Osteoblast (primary cell): ENCODE measurements around the gene HORMAD2. TPM values are rescaled to one million over a fixed set of nuclear protein-coding genes. Genes with fewer than 3 reads are reported as not detected.

Experiments used
- DNase-seq: peaks from one replicate; pipeline ENCODE4 v3.0.0; 2011; ENCODE audit warnings: low spot score, mixed read lengths; ENCODE audit not compliant: insufficient read length; ENCODE audit errors: missing footprints
- H2AFZ ChIP-seq: 2 replicates; pipeline ENCODE4 v1.6.0; 2011; ENCODE audit warnings: mild to moderate bottlenecking, low read length
- H3K27ac ChIP-seq: 2 replicates; pipeline ENCODE4 v1.5.1; 2011; ENCODE audit warnings: mild to moderate bottlenecking, low read depth, low read length, moderate library complexity
- H3K27me3 ChIP-seq: 2 replicates; pipeline ENCODE4 v1.6.0; 2012; ENCODE audit warnings: mild to moderate bottlenecking, control low read depth, inconsistent platforms, low read length, moderate library complexity; ENCODE audit not compliant: insufficient read depth
- H3K36me3 ChIP-seq: 2 replicates; pipeline ENCODE4 v1.5.1; 2011; ENCODE audit warnings: mild to moderate bottlenecking, low read length, control low read depth, moderate library complexity; ENCODE audit not compliant: insufficient read depth
- H3K4me1 ChIP-seq: 2 replicates; pipeline ENCODE4 v1.5.1; 2011; ENCODE audit warnings: mild to moderate bottlenecking, low read length, control low read depth, moderate library complexity; ENCODE audit not compliant: insufficient read depth
- H3K4me2 ChIP-seq: 2 replicates; pipeline ENCODE4 v1.6.0; 2011; ENCODE audit warnings: mild to moderate bottlenecking, low read length; ENCODE audit not compliant: insufficient read depth
- H3K4me3 ChIP-seq: fragments of 200-600 bp; sonication (generic); 3 replicates; pipeline ENCODE4 v1.5.1; 2012; ENCODE audit warnings: mild to moderate bottlenecking, low read length, inconsistent platforms; ENCODE audit not compliant: insufficient read depth
- H3K79me2 ChIP-seq: 2 replicates; pipeline ENCODE4 v1.6.0; 2012; ENCODE audit warnings: mild to moderate bottlenecking, low read length, control low read depth, inconsistent platforms; ENCODE audit not compliant: insufficient read depth
- H3K9me3 ChIP-seq: 2 replicates; pipeline ENCODE4 v1.5.1; 2011; ENCODE audit warnings: low read depth, low read length, control low read depth
- H4K20me1 ChIP-seq: 2 replicates; pipeline ENCODE4 v1.6.0; 2012; ENCODE audit warnings: mild to moderate bottlenecking, low read length, control low read depth; ENCODE audit not compliant: insufficient read depth
- total RNA-seq: library from RNA; depleted of rRNA; stranded (reverse); fragments of >200 nt; gene quantifications from 2 replicates; pipeline ENCODE4 v1.2.3, GENCODE V29; 2012
- TF ChIP-seq, protein P1 (sequence below): IDR thresholded peaks from 2 replicates; pipeline ENCODE4 v1.5.1; 2011; ENCODE audit warnings: mild to moderate bottlenecking, low read depth, low read length, moderate library complexity; ENCODE audit errors: extremely low read depth

HORMAD2 gene
- total RNA-seq, 1 donor = under 0.01 TPM

DNA sequence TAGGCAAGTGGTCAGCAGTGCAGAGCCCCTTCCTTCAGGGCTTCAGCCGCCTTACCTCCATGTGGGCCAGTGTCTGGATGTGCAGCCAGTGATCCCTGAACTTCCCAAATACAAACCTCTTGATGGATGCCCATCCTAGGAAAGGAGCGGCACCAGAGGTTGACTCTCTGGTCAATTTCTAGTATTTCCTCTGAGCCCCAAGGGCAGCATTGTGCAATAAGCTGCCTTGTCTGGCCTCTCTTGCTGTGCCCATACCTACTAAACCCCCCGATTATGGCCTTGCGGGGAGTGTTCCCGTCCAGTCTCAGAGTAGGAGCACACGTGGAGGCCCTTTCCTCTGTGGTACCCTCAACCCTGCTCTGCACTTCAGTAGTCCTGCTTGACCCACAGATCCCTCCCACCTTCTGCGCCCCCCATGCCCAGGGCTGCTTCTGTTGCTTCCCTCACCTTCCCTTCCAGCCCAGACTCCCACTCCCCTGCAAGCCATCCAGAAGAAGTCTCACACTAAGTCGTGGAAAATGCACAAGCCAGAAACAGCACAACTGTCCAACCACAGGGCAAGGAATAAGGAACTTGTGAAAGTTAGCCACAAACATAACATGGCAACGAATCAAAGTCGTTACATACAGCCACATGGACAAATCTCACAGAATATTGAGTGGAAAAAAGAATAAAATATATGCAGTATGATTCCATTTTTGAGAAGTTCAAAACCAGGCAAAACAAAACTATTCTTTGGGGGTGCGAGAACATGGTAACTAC, 39.6 kb upstream of the HORMAD2 start:
- TF ChIP-seq, protein P1, sequence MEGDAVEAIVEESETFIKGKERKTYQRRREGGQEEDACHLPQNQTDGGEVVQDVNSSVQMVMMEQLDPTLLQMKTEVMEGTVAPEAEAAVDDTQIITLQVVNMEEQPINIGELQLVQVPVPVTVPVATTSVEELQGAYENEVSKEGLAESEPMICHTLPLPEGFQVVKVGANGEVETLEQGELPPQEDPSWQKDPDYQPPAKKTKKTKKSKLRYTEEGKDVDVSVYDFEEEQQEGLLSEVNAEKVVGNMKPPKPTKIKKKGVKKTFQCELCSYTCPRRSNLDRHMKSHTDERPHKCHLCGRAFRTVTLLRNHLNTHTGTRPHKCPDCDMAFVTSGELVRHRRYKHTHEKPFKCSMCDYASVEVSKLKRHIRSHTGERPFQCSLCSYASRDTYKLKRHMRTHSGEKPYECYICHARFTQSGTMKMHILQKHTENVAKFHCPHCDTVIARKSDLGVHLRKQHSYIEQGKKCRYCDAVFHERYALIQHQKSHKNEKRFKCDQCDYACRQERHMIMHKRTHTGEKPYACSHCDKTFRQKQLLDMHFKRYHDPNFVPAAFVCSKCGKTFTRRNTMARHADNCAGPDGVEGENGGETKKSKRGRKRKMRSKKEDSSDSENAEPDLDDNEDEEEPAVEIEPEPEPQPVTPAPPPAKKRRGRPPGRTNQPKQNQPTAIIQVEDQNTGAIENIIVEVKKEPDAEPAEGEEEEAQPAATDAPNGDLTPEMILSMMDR = no peak
- H3K4me1 ChIP-seq = peaks cover 32% of the 10 kb centered on the region
- no peaks in the 10 kb centered on the region for H3K9me3 ChIP-seq
- H4K20me1 ChIP-seq = no peaks in the 10 kb centered on the region
- no peak overlapping the region for H3K4me3 ChIP-seq
- DNase-seq = peak; percentile 34
- no peak overlapping the region for H3K27ac ChIP-seq
- no peaks in the 10 kb centered on the region for H3K79me2 ChIP-seq
- no peak overlapping the region for H2AFZ ChIP-seq
- no peaks in the 10 kb centered on the region for H3K27me3 ChIP-seq
- no peaks in the 10 kb centered on the region for H3K36me3 ChIP-seq
- no peak overlapping the region for H3K4me2 ChIP-seq

DNA sequence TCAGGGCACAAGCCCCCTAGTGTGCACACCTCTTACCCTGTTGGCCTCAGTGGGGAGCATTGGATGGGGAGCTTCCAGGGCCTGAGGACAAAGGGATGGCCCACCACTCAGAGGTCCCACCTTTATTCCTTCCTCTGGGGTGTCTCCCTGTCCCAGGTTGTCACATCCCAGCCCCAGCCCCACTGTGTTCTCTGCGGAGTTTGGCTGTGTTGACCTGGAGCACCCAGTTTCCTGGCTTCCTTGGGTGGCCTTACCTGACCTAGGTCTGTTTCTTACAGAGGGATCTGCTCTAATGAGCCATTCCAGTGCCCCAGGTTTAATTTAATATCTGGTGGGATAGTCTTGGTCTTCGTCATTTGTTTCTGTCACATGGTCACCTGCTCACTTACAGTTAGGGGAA, 38.8 kb upstream of the HORMAD2 start:
- Histone ChIP-seq H3K4me3 (no peak overlapping the region), H4K20me1 (no peaks in the 10 kb centered on the region), H3K9me3 (no peaks in the 10 kb centered on the region), H3K4me1 (peaks cover 29% of the 10 kb centered on the region), H3K79me2 (no peaks in the 10 kb centered on the region), H2AFZ (no peak overlapping the region), H3K27ac (no peak overlapping the region), H3K36me3 (no peaks in the 10 kb centered on the region), H3K27me3 (no peaks in the 10 kb centered on the region), H3K4me2 (no peak overlapping the region)
- DNase-seq = no peak
- TF ChIP-seq, protein P1 = no peak

DNA sequence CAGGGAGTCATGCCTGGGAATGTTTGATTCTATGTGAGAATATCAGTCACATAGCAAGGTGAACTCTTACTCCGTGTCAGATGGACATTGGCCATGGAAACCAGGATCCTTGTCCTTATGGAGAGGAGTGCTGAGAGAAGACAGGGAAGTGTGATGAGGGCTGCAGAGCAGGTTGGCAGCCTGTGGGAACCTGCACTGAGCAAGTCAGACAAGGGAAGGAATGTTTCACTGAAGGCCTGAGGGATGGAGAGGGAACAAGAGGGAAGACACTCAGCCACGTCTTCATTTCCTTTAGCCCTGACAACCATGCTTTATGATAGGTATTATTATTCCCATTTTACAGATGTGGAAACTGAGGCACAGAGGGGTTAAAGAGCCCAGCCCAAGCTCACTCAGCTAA, 38.4 kb upstream of the HORMAD2 start:
- H3K4me1 ChIP-seq = peaks cover 27% of the 10 kb centered on the region
- no peak overlapping the region for H2AFZ ChIP-seq
- no peaks in the 10 kb centered on the region for H3K9me3 ChIP-seq
- H3K4me2 ChIP-seq = no peak overlapping the region
- H3K27me3 ChIP-seq = no peaks in the 10 kb centered on the region
- no peaks in the 10 kb centered on the region for H4K20me1 ChIP-seq
- H3K36me3 ChIP-seq = no peaks in the 10 kb centered on the region
- H3K4me3 ChIP-seq = no peak overlapping the region
- no peak overlapping the region for H3K27ac ChIP-seq
- no peaks in the 10 kb centered on the region for H3K79me2 ChIP-seq
- TF ChIP-seq, protein P1 = no peak
- DNase-seq = peak; percentile 59

DNA sequence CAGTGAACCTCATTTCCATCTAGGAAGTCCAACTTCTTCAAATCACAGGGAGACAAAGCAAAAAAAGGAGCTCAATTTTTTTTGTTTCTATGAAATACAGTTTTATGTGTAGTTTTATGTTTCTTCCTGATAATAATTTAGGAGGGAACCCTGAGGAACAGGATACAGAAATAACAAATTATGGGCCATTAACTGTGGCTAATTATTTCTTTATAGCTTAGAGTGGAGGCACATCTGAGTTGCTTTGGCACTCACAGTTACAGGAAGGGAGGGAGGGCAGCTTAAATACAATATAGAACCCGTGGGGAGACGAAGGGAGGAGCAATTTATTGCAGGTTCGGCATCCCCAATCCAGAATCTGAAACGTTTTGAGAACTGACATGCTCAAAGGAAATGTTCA, 37.1 kb upstream of the HORMAD2 start:
- Histone ChIP-seq H3K27me3 (no peaks in the 10 kb centered on the region), H4K20me1 (no peaks in the 10 kb centered on the region), H3K27ac (no peak overlapping the region), H3K9me3 (no peaks in the 10 kb centered on the region), H3K36me3 (no peaks in the 10 kb centered on the region), H3K79me2 (no peaks in the 10 kb centered on the region), H2AFZ (no peak overlapping the region), H3K4me1 (peaks cover 21% of the 10 kb centered on the region), H3K4me3 (no peak overlapping the region), H3K4me2 (no peak overlapping the region)
- TF ChIP-seq, protein P1 = no peak
- DNase-seq = no peak
